GM12878 (cell line): ENCODE data around the gene PDZD2. TPM values are rescaled to one million over a fixed set of nuclear protein-coding genes. Genes with fewer than 3 reads are reported as not detected.

Experiments
- ATAC-seq: fragments of 200-7000 bp; cut with Tn5 transposase; 3 replicates; pipeline ENCODE4 v1.9.1; 2020; ENCODE audit warnings: mild to moderate bottlenecking, moderate library complexity
- BruUV-seq: library from RNA; stranded (reverse); fragments of 400-500 nt; replicated peaks from 2 replicates; lab custom pipeline; 2021; lab: Mats Ljungman, UMichigan
- CTCF ChIA-PET: fragments of 300-600 bp; sonication (Branson Sonifier 250); formaldehyde crosslinking; extraction: SDS; loops from one replicate; lab custom pipeline; 2021; ENCODE audit warnings: inconsistent platforms; lab: Yijun Ruan, JAX
- POLR2A ChIA-PET: fragments of 350-600 bp; formaldehyde crosslinking; extraction: SDS; loops from one replicate; lab custom pipeline; 2021; ENCODE audit warnings: inconsistent platforms; lab: Charles Lee
- RAD21 ChIA-PET: fragments of 300-600 bp; sonication (Branson Sonifier 250); formaldehyde crosslinking; loops from one replicate; lab custom pipeline; 2023; ENCODE audit warnings: antibody characterized with exemption; ENCODE audit not compliant: unreplicated experiment; lab: Charles Lee
- SMC1A ChIA-PET: fragments of 300-600 bp; sonication (Branson Sonifier 250); formaldehyde crosslinking; loops from one replicate; lab custom pipeline; 2023; ENCODE audit not compliant: unreplicated experiment, uncharacterized antibody; lab: Charles Lee
- DNase-seq: peaks from one replicate; pipeline ENCODE4 v3.0.0-alpha.2; 2011; ENCODE audit warnings: low read depth, low spot score
- FAIRE-seq: peaks from 3 replicates; lab custom pipeline; 2011; peaks lifted over from hg19 to GRCh38; lab: Jason Lieb, UNC
- H2AFZ ChIP-seq: 2 replicates; pipeline ENCODE4 v1.6.0; 2011; ENCODE audit warnings: low read depth, low read length, control low read depth; ENCODE audit not compliant: control insufficient read depth
- H3K27ac ChIP-seq: 2 replicates; pipeline ENCODE4 v1.5.1; 2011; ENCODE audit warnings: control low read depth; ENCODE audit not compliant: control insufficient read depth, insufficient read depth
- H3K27me3 ChIP-seq, 2 experiments: replicated peaks in 1 of 2; 2 replicates each; pipeline versions ENCODE4 v1.6.0 to v1.6.1; 2011; ENCODE audit warnings: low read length in 1 of 2; ENCODE audit not compliant: control insufficient read depth in 2 of 2, insufficient read depth in 2 of 2
- H3K36me3 ChIP-seq, 2 experiments: 2 replicates each; pipeline ENCODE4 v1.5.1; 2011; ENCODE audit warnings: low read length in 1 of 2; ENCODE audit not compliant: control insufficient read depth in 2 of 2, insufficient read depth in 2 of 2
- H3K4me1 ChIP-seq: 2 replicates; pipeline ENCODE4 v1.6.1; 2011; ENCODE audit warnings: mild to moderate bottlenecking, low read length, moderate library complexity, mixed read lengths; ENCODE audit not compliant: control insufficient read depth, insufficient read depth
- H3K4me2 ChIP-seq: 2 replicates; pipeline ENCODE4 v1.6.0; 2011; ENCODE audit warnings: control low read depth; ENCODE audit not compliant: control insufficient read depth, insufficient read depth
- H3K4me3 ChIP-seq: fragments of 200-600 bp; sonication (generic); 2 replicates; pipeline ENCODE4 v1.5.1; 2016
- H3K79me2 ChIP-seq: 2 replicates; pipeline ENCODE4 v1.6.0; 2011; ENCODE audit warnings: low read length; ENCODE audit not compliant: control insufficient read depth, insufficient read depth
- H3K9ac ChIP-seq: 2 replicates; pipeline ENCODE4 v1.8.0; 2011; ENCODE audit warnings: low read length, control low read depth, mixed read lengths; ENCODE audit not compliant: control insufficient read depth, insufficient read depth
- H3K9me3 ChIP-seq: replicated peaks from 3 replicates; pipeline ENCODE4 v1.5.1; 2011; ENCODE audit warnings: mild to moderate bottlenecking, low read length; ENCODE audit not compliant: control insufficient read depth, insufficient read depth
- H4K20me1 ChIP-seq: 2 replicates; pipeline ENCODE4 v1.6.0; 2011; ENCODE audit not compliant: control insufficient read depth, insufficient read depth
- BCLAF1 ChIP-seq: fragments of 450-650 bp; IDR thresholded peaks from 2 replicates; pipeline ENCODE4 v1.6.1; 2017; ENCODE audit warnings: antibody characterized with exemption, mild to moderate bottlenecking, moderate library complexity
- CHD4 ChIP-seq: fragments of 200-600 bp; sonication (generic); IDR thresholded peaks from 2 replicates; pipeline ENCODE4 v1.6.1; 2016; ENCODE audit warnings: mild to moderate bottlenecking
- ESRRA ChIP-seq: IDR thresholded peaks from 2 replicates; pipeline ENCODE4 v1.6.1; 2012; ENCODE audit warnings: mild to moderate bottlenecking, low read length, improper control_type of control experiment
- ETV6 ChIP-seq, 2 experiments: fragments of 450-650 bp in 1 of 2; IDR thresholded peaks in 1 of 2; conservative IDR thresholded peaks in 1 of 2; 2 replicates each; pipeline ENCODE4 v1.6.1; 2014; ENCODE audit warnings: antibody characterized with exemption in 1 of 2, borderline replicate concordance in 1 of 2, low read depth in 1 of 2, mild to moderate bottlenecking in 1 of 2, moderate library complexity in 1 of 2
- IKZF1 ChIP-seq: fragments of 450-650 bp; conservative IDR thresholded peaks from 2 replicates; pipeline ENCODE4 v1.6.1; 2017; ENCODE audit warnings: antibody characterized with exemption, mild to moderate bottlenecking
- IKZF2 ChIP-seq, 2 experiments: fragments of 450-650 bp; IDR thresholded peaks; 2 replicates each; pipeline ENCODE4 v1.6.1; 2017; ENCODE audit warnings: mild to moderate bottlenecking in 2 of 2, moderate library complexity in 2 of 2
- IRF3 ChIP-seq: fragments of 450-650 bp; IDR thresholded peaks from 2 replicates; pipeline ENCODE4 v1.6.1; 2014; ENCODE audit warnings: mild to moderate bottlenecking
- KAT2A ChIP-seq: conservative IDR thresholded peaks from 2 replicates; pipeline ENCODE4 v1.6.1; 2011; ENCODE audit warnings: low read depth, low read length; ENCODE audit not compliant: control insufficient read depth
- MEF2A ChIP-seq: IDR thresholded peaks from 2 replicates; pipeline ENCODE4 v1.6.1; 2011; ENCODE audit warnings: low read depth, mild to moderate bottlenecking, low read length, moderate library complexity; ENCODE audit not compliant: insufficient read depth
- NFYB ChIP-seq: IDR thresholded peaks from 2 replicates; pipeline ENCODE4 v1.6.1; 2011; ENCODE audit warnings: low read depth, mild to moderate bottlenecking, low read length, improper control_type of control experiment, moderate library complexity; ENCODE audit not compliant: insufficient read depth
- NRF1 ChIP-seq: conservative IDR thresholded peaks from 2 replicates; pipeline ENCODE4 v1.6.1; 2011; ENCODE audit warnings: mild to moderate bottlenecking, low read depth, low read length, improper control_type of control experiment
- POLR2A ChIP-seq: IDR thresholded peaks from 2 replicates; pipeline ENCODE4 v1.6.1; 2011; ENCODE audit warnings: low read depth, mild to moderate bottlenecking, low read length
- SMAD5 ChIP-seq: IDR thresholded peaks from 2 replicates; pipeline ENCODE4 v1.6.1; 2016; ENCODE audit warnings: antibody characterized with exemption, low read depth
- SMARCA5 ChIP-seq: fragments of 450-650 bp; IDR thresholded peaks from 2 replicates; pipeline ENCODE4 v1.6.1; 2017; ENCODE audit warnings: mild to moderate bottlenecking
- WRNIP1 ChIP-seq: IDR thresholded peaks from 2 replicates; pipeline ENCODE4 v1.6.1; 2011; ENCODE audit warnings: low read depth, low read length, improper control_type of control experiment, borderline replicate concordance
- ZBED1 ChIP-seq: IDR thresholded peaks from 2 replicates; pipeline ENCODE4 v1.6.1; 2016; ENCODE audit warnings: borderline replicate concordance
- ZBTB33 ChIP-seq: fragments of 450-650 bp; IDR thresholded peaks from 2 replicates; pipeline ENCODE4 v1.6.1; 2017; ENCODE audit warnings: mild to moderate bottlenecking
- WGBS: methylation state at CpG from one replicate; pipeline ENCODE4 v1.1.6; 2016; ENCODE audit warnings: low lambda C conversion rate; ENCODE audit not compliant: insufficient replicate concordance, insufficient coverage; ENCODE audit errors: missing lambda C conversion rate; 5-methylcytosine and 5-hydroxymethylcytosine counted together
- in situ Hi-C: fragments of 300-500 bp; cut with MboI; formaldehyde crosslinking; loops from 9 replicates; pipeline ENCODE4 v1.14.3; 2018; ENCODE audit warnings: mixed read lengths
- intact Hi-C: fragments of 100-400 bp; cut with micrococcal nuclease; formaldehyde crosslinking; loops from one replicate; pipeline ENCODE4 v1.14.2; 2022; ENCODE audit not compliant: unreplicated experiment
- polyA plus RNA-seq, 11 experiments: library from polyadenylated mRNA; depleted of rRNA in 4 of 11; unstranded in 6 of 11; stranded (reverse) in 5 of 11; fragments of >200 nt; fragmentation: Nextera tagmentation in 4 of 11; fragmentation: Illumina TruSeq in 1 of 11; extraction: Ambion mirVana in 4 of 11; extraction: Trizol in 1 of 11; gene quantifications; 1 replicate in 1 of 11; 2 replicates in 10 of 11; pipeline versions ENCODE4 v1.2.1 to v1.2.3, GENCODE V29; 2011 to 2016; ENCODE audit warnings: inconsistent platforms in 2 of 11, missing spikeins in 2 of 11, low read depth in 1 of 11
- total RNA-seq, 4 experiments: library from RNA; depleted of rRNA in 3 of 4; stranded (reverse); fragments of >200 nt in 3 of 4; fragmentation: Illumina TruSeq in 1 of 4; extraction: Trizol in 1 of 4; gene quantifications; 2 replicates each; pipeline versions ENCODE4 v1.2.1 to v1.2.3, GENCODE V29; 2013 to 2021

PDZD2 gene
- total and polyA plus RNA-seq, 10 of the 15 experiments (the other 5 are each of a cell fraction or from before 2014, with no cell fraction given): 0.01 to 0.58 (median 0.29) TPM; not detected in 3

GRCh38 chr5:31651241-31651640 is 12.3 kb downstream of the PDZD2 start (continued):
- TF ChIP-seq ZBTB33: no peak

GRCh38 chr5:31655491-31655890 is 16.6 kb downstream of the PDZD2 start:
- ChIA-PET POLR2A (no interaction called here), RAD21 (no interaction called here), SMC1A (no interaction called here), CTCF (no interaction called here)
- Histone ChIP-seq H3K27ac (no peak overlapping the region), H3K4me3 (no peak overlapping the region), H3K9me3 (no peaks in the 10 kb centered on the region), H3K4me2 (no peak overlapping the region), H3K36me3 (no peaks in the 10 kb centered on the region), H3K27me3 (no peaks in the 10 kb centered on the region), H3K79me2 (no peaks in the 10 kb centered on the region), H3K9ac (no peak overlapping the region), H4K20me1 (no peaks in the 10 kb centered on the region), H2AFZ (no peak overlapping the region), H3K4me1 (no peaks in the 10 kb centered on the region)
- ATAC-seq: no peak
- FAIRE-seq: no peak
- no TSS peak for BruUV-seq
- no peak for DNase-seq
- in situ Hi-C loops: no loop called here
- intact Hi-C loops: no loop called here
- 74% methylated on average over 3 of the region's 3 CpGs for WGBS
- TF ChIP-seq SMARCA5 (no peak), MEF2A (no peak), POLR2A (no peak), WRNIP1 (no peak), ETV6 (conservative IDR thresholded peaks at IDR 0.05 in 1 of 2, IDR thresholded peaks at IDR 0.05 in 1 of 2; ENCODE audit: borderline replicate concordance in 1 of 2, low read depth in 1 of 2) (no peak), ZBED1 (no peak), CHD4 (no peak), KAT2A (no peak), NRF1 (no peak), IRF3 (no peak), ESRRA (no peak), IKZF2 (IDR thresholded peaks at IDR 0.05) (no peak), BCLAF1 (no peak), SMAD5 (no peak), NFYB (no peak), IKZF1 (no peak)
